ENCODE measurements around the gene ZNF775. TPM values are rescaled to one million over a fixed set of nuclear protein-coding genes. Genes with fewer than 3 reads are reported as not detected.
A peak's percentile ranks its signal among the peaks of the same experiment; 100 is the strongest.
"Not testable (repeated sequence)": the region's sequence is repeated elsewhere in the genome, so short reads cannot be mapped to it uniquely, and the experiment has no call there.

ZNF775 gene
- total RNA-seq, 2 experiments from 2014 or later = 4.2 to 4.4 TPM

DNA sequence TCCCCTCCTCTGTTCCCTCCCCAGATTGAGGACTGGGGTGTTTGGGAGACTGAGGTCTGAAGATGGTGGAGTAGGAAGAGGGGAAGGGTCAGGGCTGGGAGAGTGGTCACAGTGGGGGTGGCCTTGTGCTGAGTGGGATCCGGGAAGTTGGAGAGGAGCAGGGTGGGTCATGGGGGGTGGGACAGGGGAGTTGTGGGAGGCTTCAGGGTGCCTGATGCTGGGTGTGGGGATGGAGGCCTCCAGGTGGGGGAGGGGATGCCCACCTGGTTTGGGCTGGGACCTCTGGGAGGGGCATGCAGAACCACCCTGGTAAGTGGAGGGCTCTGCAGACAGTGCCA is 2.6 kb downstream of the ZNF775 start:
- Mint-ChIP-seq H3K27ac (peak overlapping the region; percentile 31), H3K36me3 (ENCODE audit: low read depth) (no peaks in the 10 kb centered on the region), H3K27me3 (no peaks in the 10 kb centered on the region), H3K4me1 (peaks cover 36% of the 10 kb centered on the region), H3K4me3 (no peak overlapping the region), H3K9me3 (no peaks in the 10 kb centered on the region)
- POLR2A ChIA-PET = no interaction called here
- CTCF ChIA-PET = no interaction called here
- no peak for DNase-seq

DNA sequence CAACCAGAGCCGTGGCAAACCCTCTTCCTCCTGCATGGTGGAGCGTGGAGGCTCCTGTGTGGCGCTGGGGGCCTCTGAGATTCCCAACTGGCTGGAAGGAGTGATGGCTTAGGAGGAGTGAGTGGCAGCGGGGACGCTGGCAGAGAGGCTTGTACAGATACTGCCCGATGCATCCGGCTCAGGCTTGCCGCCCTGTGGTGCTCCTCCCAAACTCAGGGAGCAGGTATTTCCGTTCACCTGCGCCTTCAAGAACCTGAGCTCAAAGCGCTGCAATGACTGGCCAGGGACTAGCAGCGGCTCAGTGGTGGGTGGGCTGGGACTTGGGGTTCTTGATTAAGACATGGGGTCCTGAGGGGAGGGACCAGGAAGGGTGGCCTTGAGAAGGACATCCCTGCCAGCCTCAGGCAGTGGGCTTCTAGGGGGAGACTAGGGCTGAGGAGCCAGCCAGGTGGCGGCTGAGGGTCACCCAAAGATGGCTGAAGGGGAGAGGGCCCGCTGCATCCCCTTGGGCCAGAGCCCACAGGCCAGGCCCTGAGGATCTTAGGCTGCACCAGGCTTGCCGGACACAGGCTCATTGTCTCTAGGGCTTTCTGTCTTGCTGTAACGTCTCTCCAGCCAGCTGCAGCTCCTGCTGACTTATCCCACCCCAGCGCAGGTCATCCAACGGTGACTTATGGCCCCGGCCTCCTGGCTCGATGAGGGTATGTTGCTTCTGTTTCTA is 3.2 kb downstream of the ZNF775 start:
- Mint-ChIP-seq H3K27ac (peak overlapping the region; percentile 31), H3K36me3 (ENCODE audit: low read depth) (no peaks in the 10 kb centered on the region), H3K4me1 (peaks cover 34% of the 10 kb centered on the region), H3K4me3 (no peak overlapping the region), H3K9me3 (no peaks in the 10 kb centered on the region), H3K27me3 (no peaks in the 10 kb centered on the region)
- ChIA-PET POLR2A (no interaction called here), CTCF (no interaction called here)
- DNase-seq = no peak

DNA sequence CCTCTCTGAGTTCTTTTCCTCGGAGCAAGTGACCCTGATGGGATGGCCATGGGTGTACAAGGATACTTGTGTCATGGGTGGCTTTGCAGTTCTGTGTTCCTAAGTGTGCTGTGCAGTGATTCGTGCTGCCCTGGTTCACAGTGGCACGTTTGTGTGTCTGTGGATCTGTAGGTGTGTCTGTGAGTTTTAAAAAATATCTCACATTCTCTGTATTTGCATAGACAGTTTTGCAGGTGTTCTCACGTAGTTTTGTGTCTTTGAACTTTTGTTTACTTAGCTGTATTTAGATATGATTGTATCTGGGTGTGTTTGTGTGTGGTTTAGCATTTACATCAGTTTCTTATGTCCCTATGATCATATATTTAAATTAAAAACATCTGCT is 3.7 kb downstream of the ZNF775 start:
- H3K4me3 Mint-ChIP-seq = no peak overlapping the region
- H3K36me3 Mint-ChIP-seq (ENCODE audit: low read depth) = no peaks in the 10 kb centered on the region
- no peaks in the 10 kb centered on the region for H3K27me3 Mint-ChIP-seq
- ChIA-PET CTCF (interaction anchor here (1.5 kb wide), 1 partner anchor 19 kb away, joined by 3 read pairs; no protein-coding TSS in a partner anchor), POLR2A (no interaction called here)
- H3K9me3 Mint-ChIP-seq = no peaks in the 10 kb centered on the region
- H3K27ac Mint-ChIP-seq = no peak overlapping the region
- peaks cover 28% of the 10 kb centered on the region for H3K4me1 Mint-ChIP-seq
- no peak for DNase-seq

DNA sequence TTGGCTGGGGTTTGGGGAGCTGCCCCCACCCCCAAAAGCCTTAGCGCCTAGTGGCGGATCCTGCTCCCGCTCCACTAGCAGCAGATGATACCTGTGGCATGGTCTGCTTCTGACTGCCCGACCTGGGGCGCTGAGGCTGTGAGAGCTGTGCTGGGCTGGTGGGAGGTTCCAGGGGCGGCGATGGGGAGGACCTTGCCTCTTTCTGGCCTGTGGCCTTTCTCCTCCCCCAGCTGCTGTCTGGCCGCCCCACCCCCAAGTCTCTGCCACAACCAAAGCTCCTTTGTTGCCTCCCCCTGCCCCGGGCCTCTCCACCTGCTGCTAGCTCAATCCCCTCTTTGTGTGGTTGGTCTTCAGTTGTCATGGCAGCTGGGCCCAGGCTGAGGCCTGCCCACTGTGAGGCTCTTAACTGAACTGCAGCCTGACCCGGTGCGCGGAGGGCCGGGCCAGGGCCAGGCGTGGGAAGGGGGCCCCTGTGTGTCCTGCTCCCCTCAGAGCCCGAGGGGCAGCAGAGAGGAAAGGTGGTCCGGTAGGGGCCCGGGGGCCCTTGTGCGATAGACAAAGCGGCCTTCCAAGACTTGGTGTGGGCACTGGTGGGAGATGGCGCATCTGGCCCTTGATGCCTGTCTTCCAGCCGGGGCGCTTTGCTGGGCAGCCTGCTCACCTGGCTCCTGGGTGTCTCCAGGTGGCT is 4.7 kb downstream of the ZNF775 start:
- Mint-ChIP-seq H3K4me3 (no peak overlapping the region), H3K36me3 (ENCODE audit: low read depth) (no peaks in the 10 kb centered on the region), H3K4me1 (peaks cover 21% of the 10 kb centered on the region), H3K27me3 (no peaks in the 10 kb centered on the region), H3K27ac (no peak overlapping the region), H3K9me3 (no peaks in the 10 kb centered on the region)
- CTCF ChIA-PET = interaction anchor here (0.6 to 1.7 kb wide), 4 partner anchors 18 to 30 kb away, joined by 3 to 5 read pairs (median 3); no protein-coding TSS in a partner anchor
- POLR2A ChIA-PET = no interaction called here
- DNase-seq = no peak

DNA sequence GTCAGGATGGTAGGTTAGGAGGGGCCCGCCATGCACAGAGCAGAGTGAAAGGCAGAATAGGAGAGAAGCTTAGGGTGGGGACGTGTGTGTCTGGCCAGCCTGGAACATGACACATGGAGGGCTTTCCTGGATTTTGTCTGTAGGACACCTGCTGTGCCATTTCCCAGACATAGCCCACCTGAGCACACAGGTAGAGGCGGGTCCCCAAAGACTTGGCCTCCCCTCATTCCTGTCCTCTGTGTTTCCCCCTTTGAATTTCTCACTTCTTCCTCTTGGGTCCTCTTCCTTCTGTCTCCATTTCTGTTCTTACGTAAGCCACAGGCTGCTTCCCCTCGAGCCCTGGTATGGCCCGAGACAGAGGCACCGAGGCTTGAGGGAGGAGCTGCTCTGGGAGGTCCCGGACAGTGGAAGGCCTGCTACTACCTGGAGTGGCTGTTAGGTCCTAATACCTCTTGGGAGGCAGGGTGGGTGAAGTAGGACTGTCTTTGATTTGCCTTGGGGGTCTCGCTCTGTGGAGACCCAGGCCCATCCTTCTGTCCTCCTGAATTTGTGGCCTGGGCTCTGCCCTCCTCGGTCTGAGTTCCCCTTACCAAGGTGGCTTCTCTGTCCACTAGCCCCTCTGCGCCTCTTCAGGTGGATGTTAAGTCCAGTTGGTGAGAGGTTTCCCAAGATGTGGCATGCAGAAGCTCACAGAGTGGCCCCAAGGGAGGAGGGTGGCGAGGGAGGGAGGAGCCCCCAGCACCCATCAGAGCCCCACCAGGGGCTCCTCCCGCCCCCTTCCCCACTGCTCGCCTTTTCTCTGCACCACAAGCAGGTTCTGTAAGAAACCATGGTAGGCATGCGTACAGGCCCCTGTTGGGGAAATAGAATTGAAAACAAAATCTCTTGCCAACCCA is 5.5 kb downstream of the ZNF775 start:
- POLR2A ChIA-PET = no interaction called here
- H3K4me1 Mint-ChIP-seq = peaks cover 20% of the 10 kb centered on the region
- no peaks in the 10 kb centered on the region for H3K27me3 Mint-ChIP-seq
- no peak overlapping the region for H3K27ac Mint-ChIP-seq
- no peaks in the 10 kb centered on the region for H3K9me3 Mint-ChIP-seq
- DNase-seq = no peak
- CTCF ChIA-PET = interaction anchor here (0.9 to 1.7 kb wide), 5 partner anchors 13 to 22 kb away, joined by 3 to 7 read pairs (median 3); no protein-coding TSS in a partner anchor
- H3K36me3 Mint-ChIP-seq (ENCODE audit: low read depth) = no peaks in the 10 kb centered on the region
- no peak overlapping the region for H3K4me3 Mint-ChIP-seq

DNA sequence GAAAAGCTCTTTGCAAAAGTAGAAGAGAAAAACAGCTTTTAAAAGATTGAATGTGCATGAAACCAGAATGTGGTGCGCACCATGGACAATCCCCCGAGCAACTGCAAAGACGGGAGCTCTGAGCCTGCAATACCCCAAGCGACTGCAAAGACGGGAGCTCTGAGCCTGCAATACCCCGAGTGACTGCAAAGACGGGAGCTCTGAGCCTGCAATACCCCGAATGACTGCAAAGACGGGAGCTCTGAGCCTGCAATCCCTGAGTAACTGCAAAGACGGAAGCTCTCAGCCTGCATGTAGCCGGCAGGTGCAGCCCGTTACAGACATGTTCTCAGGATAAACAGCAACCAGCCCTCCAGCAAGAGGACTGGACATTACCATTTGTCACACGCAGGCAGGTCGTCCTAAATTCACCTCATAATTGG is 6.2 kb downstream of the ZNF775 start:
- Mint-ChIP-seq H3K27me3 (no peaks in the 10 kb centered on the region), H3K36me3 (ENCODE audit: low read depth) (no peaks in the 10 kb centered on the region), H3K4me1 (peaks cover 13% of the 10 kb centered on the region), H3K27ac (no peak overlapping the region), H3K9me3 (no peaks in the 10 kb centered on the region), H3K4me3 (no peak overlapping the region)
- DNase-seq = no peak
- CTCF ChIA-PET = interaction anchor here (1.3 to 1.6 kb wide), 2 partner anchors 14 to 17 kb away, joined by 3 to 7 read pairs; no protein-coding TSS in a partner anchor
- POLR2A ChIA-PET = no interaction called here

DNA sequence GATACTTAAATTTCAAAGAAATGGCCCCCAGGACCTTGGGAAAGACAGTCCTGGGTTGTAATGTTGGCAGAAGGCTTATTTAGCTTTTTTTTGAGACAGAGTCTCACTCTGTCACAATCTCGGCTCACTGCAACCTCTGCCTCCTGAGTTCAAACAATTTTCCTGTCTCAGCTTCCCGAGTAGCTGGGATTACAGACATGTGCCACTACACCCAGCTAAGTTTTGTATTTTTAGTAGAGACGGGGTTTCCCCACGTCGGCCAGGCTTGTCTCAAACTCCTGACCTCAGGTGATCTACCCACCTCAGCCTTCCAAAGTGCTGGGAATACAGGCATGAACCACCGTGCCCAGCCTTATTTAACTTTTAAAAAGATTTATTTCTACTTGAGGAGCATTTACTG is 6.8 kb downstream of the ZNF775 start:
- H3K27me3 Mint-ChIP-seq; H3K9me3 Mint-ChIP-seq; H3K27ac Mint-ChIP-seq; H3K4me1 Mint-ChIP-seq; DNase-seq; H3K36me3 Mint-ChIP-seq (ENCODE audit: low read depth); H3K4me3 Mint-ChIP-seq; POLR2A ChIA-PET: not testable (repeated sequence)
- CTCF ChIA-PET = interaction anchor here (0.9 to 1.6 kb wide), 6 partner anchors 15 to 53 kb away, joined by 3 to 7 read pairs (median 3); no protein-coding TSS in a partner anchor

DNA sequence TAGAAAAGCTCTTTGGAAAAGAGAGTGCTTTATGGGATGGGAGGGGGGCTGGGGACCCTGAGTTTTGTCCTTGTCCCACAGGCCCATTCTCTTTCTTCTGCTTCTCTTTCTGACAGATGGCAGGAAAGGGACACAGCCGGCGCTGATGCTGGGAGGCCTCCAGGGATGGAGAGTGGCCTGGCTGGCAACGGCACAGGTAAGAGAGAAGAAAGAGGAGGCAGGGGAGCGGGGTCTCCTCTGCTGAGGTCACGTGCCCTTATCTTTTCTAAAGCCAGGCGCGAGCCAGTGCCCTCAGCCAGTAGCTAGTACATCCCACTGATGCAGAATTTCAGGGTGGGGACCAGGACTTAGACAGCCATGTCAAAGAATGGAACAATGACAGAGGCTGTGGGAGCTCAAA is 9.2 kb downstream of the ZNF775 start:
- Mint-ChIP-seq H3K4me1 (no peaks in the 10 kb centered on the region), H3K27me3 (no peaks in the 10 kb centered on the region), H3K9me3 (no peaks in the 10 kb centered on the region), H3K36me3 (ENCODE audit: low read depth) (no peaks in the 10 kb centered on the region), H3K27ac (no peak overlapping the region), H3K4me3 (no peak overlapping the region)
- no peak for DNase-seq
- ChIA-PET POLR2A (no interaction called here), CTCF (no interaction called here)

DNA sequence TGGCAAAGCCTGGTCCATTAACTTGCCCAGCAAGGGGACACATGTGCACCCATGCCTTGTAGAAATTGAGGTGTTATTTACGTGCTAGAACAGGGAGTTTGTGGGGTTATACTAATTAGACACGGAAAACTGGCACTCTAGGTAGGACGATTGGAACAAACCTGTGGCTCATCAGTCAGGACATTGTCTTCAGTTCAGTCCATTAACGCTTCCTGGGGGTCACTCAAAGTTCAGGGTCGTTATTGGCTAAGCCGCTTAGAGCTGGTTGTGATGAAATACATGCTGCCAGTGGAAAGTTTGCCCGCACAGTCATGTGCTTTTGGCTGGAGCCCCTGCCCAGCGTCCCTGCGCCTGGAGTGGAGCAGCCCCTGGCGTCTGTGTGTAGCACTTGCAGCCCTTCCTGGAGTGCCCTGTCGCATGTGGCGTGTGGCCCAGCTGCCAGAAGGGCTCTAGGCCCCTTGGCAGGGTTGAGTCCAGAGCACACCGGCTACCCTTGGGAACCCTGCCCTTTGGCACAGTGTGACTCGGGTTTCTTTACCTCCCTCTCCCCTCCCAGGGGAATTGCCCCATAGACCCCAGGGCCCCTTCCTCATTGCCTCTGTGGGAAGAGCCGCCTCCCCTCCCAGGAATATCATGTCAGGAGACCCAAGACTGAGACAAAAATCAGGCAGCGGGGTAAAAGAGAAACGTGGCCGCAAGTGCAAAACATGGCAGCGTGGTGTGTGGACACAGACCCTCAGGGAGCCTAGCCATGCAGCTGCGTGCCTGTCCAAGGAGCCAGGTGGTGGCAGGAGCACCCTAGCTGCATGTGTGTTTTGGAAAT is 9.8 kb downstream of the ZNF775 start:
- DNase-seq = no peak
- Mint-ChIP-seq H3K27me3 (no peaks in the 10 kb centered on the region), H3K27ac (no peak overlapping the region), H3K9me3 (no peaks in the 10 kb centered on the region), H3K4me1 (no peaks in the 10 kb centered on the region), H3K4me3 (no peak overlapping the region), H3K36me3 (ENCODE audit: low read depth) (no peaks in the 10 kb centered on the region)
- POLR2A ChIA-PET = no interaction called here
- CTCF ChIA-PET = interaction anchor here (1.0 kb wide), 1 partner anchor 63 kb away, joined by 3 read pairs; no protein-coding TSS in a partner anchor

DNA sequence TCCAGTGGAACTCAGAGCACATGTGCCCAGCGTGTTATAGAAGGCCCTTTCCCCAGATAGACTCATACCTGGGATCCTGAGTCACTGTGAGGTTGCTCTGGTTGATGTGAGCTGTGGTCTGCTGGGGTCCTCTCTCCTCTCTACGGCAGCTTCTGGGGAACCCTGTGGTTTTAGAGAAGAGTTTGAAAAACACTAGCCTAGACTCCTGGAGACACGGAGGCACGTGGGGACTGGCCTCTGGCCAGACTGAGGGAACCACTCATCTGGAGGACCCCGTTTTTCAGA is 10.3 kb downstream of the ZNF775 start:
- Mint-ChIP-seq H3K9me3 (no peaks in the 10 kb centered on the region), H3K4me3 (no peak overlapping the region), H3K27me3 (no peaks in the 10 kb centered on the region), H3K4me1 (no peaks in the 10 kb centered on the region), H3K36me3 (ENCODE audit: low read depth) (no peaks in the 10 kb centered on the region), H3K27ac (no peak overlapping the region)
- ChIA-PET CTCF (interaction anchor here (1.0 kb wide), 1 partner anchor 63 kb away, joined by 3 read pairs; no protein-coding TSS in a partner anchor), POLR2A (no interaction called here)
- no peak for DNase-seq

DNA sequence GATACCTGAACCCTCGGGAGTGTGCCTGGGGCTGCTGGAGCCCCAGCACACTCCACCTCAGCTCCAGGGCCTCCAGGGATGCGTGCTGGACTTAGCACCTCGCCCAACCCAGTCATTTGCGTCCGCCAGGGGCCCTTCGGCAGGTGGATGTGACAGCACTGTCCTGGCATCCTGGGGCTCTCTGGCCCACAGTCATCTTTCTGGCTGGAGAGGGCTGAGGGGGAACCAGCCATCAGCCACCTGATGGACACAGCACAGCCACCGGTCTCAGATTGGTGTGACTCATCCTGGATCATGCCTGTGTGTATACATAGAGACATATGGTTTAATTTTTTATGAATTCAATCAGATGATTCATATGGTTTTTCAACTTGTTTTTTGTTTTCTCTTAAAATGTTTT is 11.1 kb downstream of the ZNF775 start:
- H3K4me3 Mint-ChIP-seq = no peak overlapping the region
- ChIA-PET POLR2A (no interaction called here), CTCF (interaction anchor here (1.0 kb wide), 1 partner anchor 64 kb away, joined by 3 read pairs; no protein-coding TSS in a partner anchor)
- DNase-seq = no peak
- no peaks in the 10 kb centered on the region for H3K27me3 Mint-ChIP-seq
- H3K36me3 Mint-ChIP-seq (ENCODE audit: low read depth) = no peaks in the 10 kb centered on the region
- no peaks in the 10 kb centered on the region for H3K9me3 Mint-ChIP-seq
- H3K4me1 Mint-ChIP-seq = no peaks in the 10 kb centered on the region
- no peak overlapping the region for H3K27ac Mint-ChIP-seq

DNA sequence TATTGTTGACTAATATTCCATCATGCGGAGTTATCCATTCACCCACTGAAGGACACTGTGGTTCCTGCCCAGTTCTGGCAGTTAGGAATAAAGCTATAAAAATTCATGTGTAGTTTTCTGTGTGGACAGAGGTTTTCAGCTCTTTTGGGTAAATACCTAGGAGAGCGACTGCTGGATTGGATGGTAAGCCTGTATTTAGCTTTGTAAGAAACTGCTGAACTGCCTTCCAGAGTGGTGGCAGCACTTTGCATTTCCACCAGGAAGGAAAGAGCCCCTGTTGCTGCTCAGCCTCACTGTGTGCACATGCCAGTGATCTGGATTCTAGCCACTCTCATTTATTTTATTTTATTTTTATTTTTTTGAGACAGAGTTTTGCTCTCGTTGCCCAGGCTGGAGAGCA is 14.2 kb downstream of the ZNF775 start:
- Mint-ChIP-seq H3K27me3 (no peaks in the 10 kb centered on the region), H3K27ac (no peak overlapping the region), H3K4me1 (no peaks in the 10 kb centered on the region), H3K4me3 (no peak overlapping the region), H3K9me3 (no peaks in the 10 kb centered on the region), H3K36me3 (ENCODE audit: low read depth) (no peaks in the 10 kb centered on the region)
- DNase-seq = no peak
- ChIA-PET POLR2A (no interaction called here), CTCF (interaction anchor here (1.2 to 1.6 kb wide), 2 partner anchors 11 to 56 kb away, joined by 3 to 6 read pairs; no protein-coding TSS in a partner anchor)

Measured in activated CD4-positive, alpha-beta T cell treated with anti-CD3 and anti-CD28 coated beads, Interleukin-2, amount 10 ng/mL, durations not matched to agents 7 days and 5 days (primary cell).